GM12892 (cell line): ENCODE measurements around the gene ARHGEF16.

ENCODE experiments used
- DNase-seq: peaks from one replicate; pipeline ENCODE4 v3.0.0; 2011; ENCODE audit not compliant: insufficient read length
- FAIRE-seq: peaks from 2 replicates; lab custom pipeline; 2011; peaks lifted over from hg19 to GRCh38; lab: Jason Lieb, UNC
- POLR2A ChIP-seq: IDR thresholded peaks from 2 replicates; pipeline ENCODE4 v1.6.1; 2011; ENCODE audit warnings: low read depth, low read length, control low read depth
- POLR2AphosphoS5 ChIP-seq: IDR thresholded peaks from 2 replicates; pipeline ENCODE4 v1.6.1; 2011; ENCODE audit warnings: low read depth, low read length, control low read depth
- TAF1 ChIP-seq: IDR thresholded peaks from 2 replicates; pipeline ENCODE4 v1.6.1; 2011; ENCODE audit warnings: low read depth, mild to moderate bottlenecking, control low read depth, low read length, borderline replicate concordance

Gene ARHGEF16

GRCh38 chr1:3413975-3414710 is 40.3 kb upstream of the ARHGEF16 start:
- no peak for TF ChIP-seq POLR2AphosphoS5
- TF ChIP-seq TAF1, result no peak
- TF ChIP-seq POLR2A, result no peak
- DNase-seq (no peak), FAIRE-seq (no peak)

GRCh38 chr1:3415260-3416090 is 39.0 kb upstream of the ARHGEF16 start:
- DNase-seq, result no peak
- FAIRE-seq, result no peak
- TF ChIP-seq POLR2AphosphoS5 (no peak), TAF1 (no peak), POLR2A (no peak)

- DNase-seq, result no peak
- FAIRE-seq, result no peak
These were observed 37.3 kb upstream of the ARHGEF16 start for GRCh38 chr1:3417082-3417739.

DNA sequence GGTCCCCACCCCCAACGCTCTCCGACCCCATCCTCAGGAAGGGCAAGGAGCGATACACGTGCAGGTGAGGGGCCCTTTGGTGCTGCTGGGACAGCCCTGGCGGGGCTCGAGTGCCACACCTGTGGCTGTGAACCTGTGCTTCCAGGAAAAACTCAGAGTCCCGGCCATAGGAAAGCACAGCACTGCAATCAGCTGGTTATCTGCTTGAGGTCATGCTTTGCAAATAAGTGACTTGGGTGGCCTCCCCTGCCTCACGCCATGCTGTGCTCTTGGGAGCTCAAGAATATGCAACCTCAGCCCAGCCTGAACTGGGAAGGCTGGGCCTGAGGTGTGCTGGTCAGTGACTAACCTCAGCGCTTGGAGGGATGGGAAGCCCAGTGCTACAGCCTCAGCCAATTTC is 36.5 kb upstream of the ARHGEF16 start:
- no peak for DNase-seq
- no peak for TF ChIP-seq POLR2A
- TF ChIP-seq TAF1, result no peak
- TF ChIP-seq POLR2AphosphoS5, result no peak
- no peak for FAIRE-seq

More at GRCh38 chr1:3417082-3417739, 37.3 kb upstream of the ARHGEF16 start:
- TF ChIP-seq POLR2AphosphoS5 (no peak), POLR2A (no peak), TAF1 (no peak)

- FAIRE-seq (no peak), DNase-seq (no peak)
- no peak for TF ChIP-seq POLR2A
- no peak for TF ChIP-seq POLR2AphosphoS5
- no peak for TF ChIP-seq TAF1
These were observed 35.9 kb upstream of the ARHGEF16 start for GRCh38 chr1:3418600-3418999.

GRCh38 chr1:3419415-3420204 is 34.9 kb upstream of the ARHGEF16 start:
- TF ChIP-seq POLR2A (no peak), POLR2AphosphoS5 (no peak), TAF1 (no peak)
- FAIRE-seq (no peak), DNase-seq (no peak)

DNA sequence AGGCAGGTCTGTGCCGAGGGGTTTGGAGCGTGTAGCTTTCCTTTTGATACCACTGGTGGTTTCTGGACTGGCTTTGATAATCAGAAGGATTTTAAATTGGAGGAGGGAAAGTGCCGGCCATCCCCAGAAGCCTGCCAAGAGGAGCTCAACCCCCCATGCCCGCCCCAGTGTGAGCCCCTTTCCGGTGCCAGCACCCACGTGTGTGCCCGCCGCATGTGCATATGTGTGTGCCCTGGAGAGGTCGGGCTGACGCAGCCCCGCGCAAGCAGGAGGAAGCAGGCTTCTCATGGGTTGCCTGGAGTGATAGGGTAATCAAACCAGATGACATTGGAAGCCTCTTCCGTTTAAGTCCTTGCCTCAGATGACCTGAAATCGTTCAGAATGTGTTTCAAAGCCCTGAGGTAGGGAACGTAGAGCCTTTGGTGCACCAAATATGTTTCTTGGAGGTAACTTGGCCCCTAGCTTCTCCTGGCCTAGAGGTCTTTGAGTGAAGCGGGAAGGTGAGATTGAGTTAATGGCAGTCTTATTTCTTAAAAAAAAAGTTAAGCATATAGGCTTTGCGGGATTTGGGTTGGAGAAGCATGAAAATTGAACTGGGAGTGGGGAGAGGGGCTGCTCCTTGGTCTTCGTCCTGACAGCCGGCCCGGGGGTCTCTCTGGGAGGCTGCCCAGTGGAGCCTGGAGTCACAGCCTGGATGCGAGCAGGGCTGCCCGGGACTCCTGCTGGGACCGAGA is 34.1 kb upstream of the ARHGEF16 start:
- no peak for TF ChIP-seq POLR2A
- TF ChIP-seq POLR2AphosphoS5, result no peak
- no peak for TF ChIP-seq TAF1
- FAIRE-seq (no peak), DNase-seq (no peak)

DNA sequence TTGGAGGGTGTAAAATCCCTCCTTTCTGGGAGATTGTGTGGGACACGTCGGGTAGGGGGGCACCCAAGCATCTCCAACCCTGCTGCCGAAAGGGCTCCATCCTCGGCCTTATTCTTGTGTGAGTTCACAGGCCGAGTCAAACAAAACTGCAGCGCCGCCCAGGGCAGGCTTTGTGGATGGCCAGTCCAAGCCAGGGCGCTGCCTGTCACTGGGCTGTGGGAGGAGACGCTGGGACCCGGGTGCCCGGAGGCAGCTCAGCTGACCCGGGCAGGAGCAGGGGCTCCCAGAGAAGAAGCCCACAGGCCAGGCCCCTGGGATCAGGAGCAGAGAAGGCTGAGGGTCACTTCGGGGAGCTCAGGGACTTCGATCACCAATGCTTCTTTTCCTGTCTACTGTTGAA is 31.8 kb upstream of the ARHGEF16 start:
- TF ChIP-seq POLR2A (no peak), POLR2AphosphoS5 (no peak), TAF1 (no peak)
- DNase-seq (no peak), FAIRE-seq (no peak)

DNA sequence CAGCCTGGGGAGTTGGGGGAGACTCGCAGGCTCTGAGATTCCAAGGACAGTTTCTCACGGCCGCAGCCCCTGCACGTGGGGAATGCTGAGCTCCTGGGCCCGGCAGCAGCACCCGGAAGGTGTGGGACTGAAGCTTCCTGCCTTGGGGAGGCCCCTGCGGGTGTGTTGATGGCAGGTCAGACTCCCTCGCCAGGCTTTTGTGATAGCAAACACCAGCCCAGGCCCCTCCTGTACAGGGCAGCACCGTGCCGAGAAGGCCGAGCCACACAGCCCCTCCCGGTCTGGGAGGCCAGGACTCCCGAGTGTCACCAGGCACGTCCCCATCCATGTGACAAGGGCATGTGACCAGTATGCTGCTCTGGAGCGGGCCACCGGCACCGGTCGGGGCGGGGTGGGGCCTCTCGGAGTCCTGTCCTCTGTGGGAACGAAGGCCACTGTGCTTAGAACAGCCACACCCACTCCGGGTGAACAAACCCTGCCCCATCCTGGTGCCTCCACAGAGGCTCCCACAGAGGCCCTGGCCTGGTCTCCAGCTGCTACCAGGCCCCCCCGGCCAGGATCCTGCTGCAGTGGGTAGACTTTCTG is 31.1 kb upstream of the ARHGEF16 start:
- FAIRE-seq (no peak), DNase-seq (no peak)
- TF ChIP-seq TAF1 (no peak), POLR2AphosphoS5 (no peak), POLR2A (no peak)
